Urinary bladder (tissue), 4 donors: Measurements from ENCODE around the gene ACVR1B. TPM values are rescaled to one million over a fixed set of nuclear protein-coding genes. Genes with fewer than 3 reads are reported as not detected.
"Not testable (repeated sequence)": the region's sequence is repeated elsewhere in the genome, so short reads cannot be mapped to it uniquely, and the experiment has no call there.

Experiments used
- DNase-seq: peaks from one replicate; pipeline ENCODE4 v3.0.0-alpha.2; 2015; ENCODE audit errors: extremely low spot score
- H3K27ac ChIP-seq: one replicate; pipeline ENCODE4 v1.5.1; 2013; ENCODE audit warnings: low read depth, mild to moderate bottlenecking, moderate library complexity
- H3K36me3 ChIP-seq: one replicate; pipeline ENCODE4 v1.6.1; 2013; ENCODE audit warnings: mild to moderate bottlenecking, moderate library complexity; ENCODE audit not compliant: insufficient read depth
- H3K4me1 ChIP-seq: one replicate; pipeline ENCODE4 v1.6.1; 2013; ENCODE audit warnings: mild to moderate bottlenecking, moderate library complexity; ENCODE audit not compliant: insufficient read depth
- H3K4me3 ChIP-seq: one replicate; pipeline ENCODE4 v1.5.1; 2013; ENCODE audit warnings: low read depth, low read length
- WGBS: extraction: QIAGEN DNeasy Blood & Tissue Kit; methylation state at CpG from one replicate; pipeline ENCODE4 v1.1.7; 2013; 5-methylcytosine and 5-hydroxymethylcytosine counted together
- polyA plus RNA-seq: library from polyadenylated mRNA; stranded (reverse); fragments of 200-250 nt; gene quantifications from one replicate; pipeline ENCODE4 v1.2.3, GENCODE V29; 2013
- total RNA-seq: library from RNA; depleted of rRNA; stranded (reverse); fragments of >200 nt; gene quantifications from one replicate; pipeline ENCODE4 v1.2.3, GENCODE V29; 2014
- donor health status: healthy with polysubstance abuse.
- donor health status: healthy.

Gene ACVR1B
- total and polyA plus RNA-seq, 2 donors: 9.5 to 14.8 TPM

- peaks cover 2% of the 10 kb centered on the region for H3K4me1 ChIP-seq
- WGBS: 75% methylated on average over 2 of the region's 2 CpGs
- DNase-seq: no peak
- H3K4me3 ChIP-seq: no peak overlapping the region
- no peaks in the 10 kb centered on the region for H3K36me3 ChIP-seq
- H3K27ac ChIP-seq: no peak overlapping the region
These were observed 23.1 kb downstream of the ACVR1B start for GRCh38 chr12:51974646-51975045.

GRCh38 chr12:51975196-51975595, 23.7 kb downstream of the ACVR1B start:
- no peak overlapping the region for H3K27ac ChIP-seq
- H3K36me3 ChIP-seq: no peaks in the 10 kb centered on the region
- H3K4me1 ChIP-seq: peaks cover 2% of the 10 kb centered on the region
- no peak for DNase-seq
- 92% methylated on average over 8 of the region's 8 CpGs for WGBS
- no peak overlapping the region for H3K4me3 ChIP-seq

GRCh38 chr12:51976376-51977160, 25.1 kb downstream of the ACVR1B start:
- H3K4me1 ChIP-seq: peaks cover 2% of the 10 kb centered on the region
- H3K27ac ChIP-seq: no peak overlapping the region
- DNase-seq: no peak
- H3K4me3 ChIP-seq: no peak overlapping the region
- 89% methylated on average over 10 of the region's 10 CpGs for WGBS
- H3K36me3 ChIP-seq: no peaks in the 10 kb centered on the region

- 96% methylated on average over 8 of the region's 8 CpGs for WGBS
- H3K36me3 ChIP-seq: peaks cover 2% of the 10 kb centered on the region
- peaks cover 2% of the 10 kb centered on the region for H3K4me1 ChIP-seq
- DNase-seq: no peak
- no peak overlapping the region for H3K4me3 ChIP-seq
- no peak overlapping the region for H3K27ac ChIP-seq
These were observed 25.8 kb downstream of the ACVR1B start for GRCh38 chr12:51977320-51977753.

GRCh38 chr12:51979306-51979705, 27.8 kb downstream of the ACVR1B start:
- H3K27ac ChIP-seq, H3K4me3 ChIP-seq, H3K36me3 ChIP-seq, DNase-seq, H3K4me1 ChIP-seq: not testable (repeated sequence)
- 95% methylated on average over 5 of the region's 5 CpGs for WGBS

GRCh38 chr12:51980051-51980808, 28.7 kb downstream of the ACVR1B start:
- DNase-seq: no peak
- H3K4me1 ChIP-seq: no peaks in the 10 kb centered on the region
- 43% methylated on average over 7 of the region's 7 CpGs for WGBS
- peaks cover 2% of the 10 kb centered on the region for H3K36me3 ChIP-seq
- no peak overlapping the region for H3K4me3 ChIP-seq
- H3K27ac ChIP-seq: no peak overlapping the region

- no peak for DNase-seq
- H3K4me1 ChIP-seq: no peaks in the 10 kb centered on the region
- peaks cover 2% of the 10 kb centered on the region for H3K36me3 ChIP-seq
- WGBS: 88% methylated on average over 10 of the region's 10 CpGs
- H3K4me3 ChIP-seq: no peak overlapping the region
- H3K27ac ChIP-seq: no peak overlapping the region
These were observed 29.3 kb downstream of the ACVR1B start for GRCh38 chr12:51980809-51981127.

- H3K36me3 ChIP-seq: peaks cover 2% of the 10 kb centered on the region
- no peaks in the 10 kb centered on the region for H3K4me1 ChIP-seq
- no peak overlapping the region for H3K4me3 ChIP-seq
- no peak overlapping the region for H3K27ac ChIP-seq
- DNase-seq: no peak
- WGBS: 75% methylated on average over 6 of the region's 6 CpGs
These were observed 33.2 kb downstream of the ACVR1B start for GRCh38 chr12:51984657-51985056.

- H3K36me3 ChIP-seq: peaks cover 2% of the 10 kb centered on the region
- H3K4me1 ChIP-seq: no peaks in the 10 kb centered on the region
- no peak overlapping the region for H3K27ac ChIP-seq
- H3K4me3 ChIP-seq: no peak overlapping the region
- DNase-seq: no peak
- 89% methylated on average over 9 of the region's 9 CpGs for WGBS
These were observed 33.8 kb downstream of the ACVR1B start for GRCh38 chr12:51985154-51985835.

- no peak for DNase-seq
- H3K27ac ChIP-seq: no peak overlapping the region
- H3K4me1 ChIP-seq: no peaks in the 10 kb centered on the region
- peaks cover under 1% of the 10 kb centered on the region for H3K36me3 ChIP-seq
- H3K4me3 ChIP-seq: no peak overlapping the region
- 62% methylated on average over 8 of the region's 8 CpGs for WGBS
These were observed 35.3 kb downstream of the ACVR1B start for GRCh38 chr12:51986834-51987233.

- Histone ChIP-seq H3K4me1 (no peaks in the 10 kb centered on the region), H3K36me3 (no peaks in the 10 kb centered on the region), H3K4me3 (no peak overlapping the region), H3K27ac (no peak overlapping the region)
- no peak for DNase-seq
- WGBS: 88% methylated on average over 5 of the region's 5 CpGs
These were observed 40.7 kb downstream of the ACVR1B start for GRCh38 chr12:51992246-51992645.

- no peak overlapping the region for H3K27ac ChIP-seq
- no peak for DNase-seq
- H3K4me1 ChIP-seq: no peaks in the 10 kb centered on the region
- H3K36me3 ChIP-seq: no peaks in the 10 kb centered on the region
- no peak overlapping the region for H3K4me3 ChIP-seq
- 91% methylated on average over 17 of the region's 17 CpGs for WGBS
These were observed 43.0 kb downstream of the ACVR1B start for GRCh38 chr12:51994539-51994820.

GRCh38 chr12:51994959-51995358, 43.5 kb downstream of the ACVR1B start:
- WGBS: 63% methylated on average over 4 of the region's 4 CpGs

GRCh38 chr12:51997136-51997535, 45.6 kb downstream of the ACVR1B start:
- WGBS: 85% methylated on average over 5 of the region's 5 CpGs

More at GRCh38 chr12:51994959-51995358, 43.5 kb downstream of the ACVR1B start:
- H3K4me1 ChIP-seq: no peaks in the 10 kb centered on the region
- no peak overlapping the region for H3K4me3 ChIP-seq
- no peak for DNase-seq
- H3K27ac ChIP-seq: no peak overlapping the region
- no peaks in the 10 kb centered on the region for H3K36me3 ChIP-seq

More at GRCh38 chr12:51997136-51997535, 45.6 kb downstream of the ACVR1B start:
- DNase-seq: no peak
- Histone ChIP-seq H3K36me3 (no peaks in the 10 kb centered on the region), H3K4me1 (no peaks in the 10 kb centered on the region), H3K27ac (no peak overlapping the region), H3K4me3 (no peak overlapping the region)
